ENCODE results near the gene SNX9.
"Not testable (repeated sequence)": the region's sequence is repeated elsewhere in the genome, so short reads cannot be mapped to it uniquely, and the experiment has no call there.

SNX9 gene

GRCh38 chr6:157944983-157945931 is 122.2 kb downstream of the SNX9 start:
- no peak for TF ChIP-seq CTCF (IDR thresholded peaks at IDR 0.05; ENCODE audit: insufficient read depth, low read length, missing control alignments)
- CTCF ChIA-PET: interaction anchor here (1.0 to 2.0 kb wide), 3 partner anchors 8 to 188 kb away, joined by 3 to 7 read pairs (median 4); no protein-coding TSS in a partner anchor
- no peak overlapping the region for H3K4me3 ChIP-seq (ENCODE audit: low read depth, low read length)
- POLR2A ChIA-PET: interaction anchor here (0.7 kb wide), 1 partner anchor 221 kb away, joined by 3 read pairs; no protein-coding TSS in a partner anchor
- DNase-seq (ENCODE audit: low read depth, low spot score): no peak

GRCh38 chr6:157946053-157946617 is 123.1 kb downstream of the SNX9 start:
- DNase-seq (ENCODE audit: low read depth, low spot score): no peak
- ChIA-PET POLR2A (no interaction called here), CTCF (interaction anchor here (1.0 to 2.0 kb wide), 3 partner anchors 20 to 270 kb away, joined by 3 to 7 read pairs (median 7); no protein-coding TSS in a partner anchor)
- no peak overlapping the region for H3K4me3 ChIP-seq (ENCODE audit: low read depth, low read length)
- TF ChIP-seq CTCF (IDR thresholded peaks at IDR 0.05; ENCODE audit: insufficient read depth, low read length, missing control alignments): no peak

GRCh38 chr6:157946865-157947532 is 124.0 kb downstream of the SNX9 start:
- no peak for DNase-seq (ENCODE audit: low read depth, low spot score)
- ChIA-PET CTCF (interaction anchor here (0.9 to 1.6 kb wide), 11 partner anchors 10 to 278 kb away, joined by 3 to 8 read pairs (median 4); no protein-coding TSS in a partner anchor), POLR2A (no interaction called here)

DNA sequence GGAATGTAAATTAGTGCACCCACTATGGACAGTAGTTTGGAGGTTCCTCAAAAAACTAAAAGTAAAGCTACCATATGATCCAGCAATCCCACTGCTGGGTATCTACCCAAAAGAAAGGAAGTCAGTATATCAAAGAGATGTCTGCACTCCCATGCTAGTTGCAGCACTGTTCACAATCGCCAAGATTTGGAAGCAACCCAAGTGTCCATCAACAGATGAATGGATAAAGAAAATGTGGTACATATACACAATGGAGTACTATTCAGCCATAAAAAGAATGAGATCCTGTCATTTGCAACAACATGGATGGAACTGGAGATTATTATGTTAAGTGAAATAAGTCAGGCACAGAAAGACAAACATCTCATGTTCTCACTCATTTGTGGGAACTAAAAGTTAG is 127.9 kb downstream of the SNX9 start:
- CTCF ChIA-PET; POLR2A ChIA-PET; DNase-seq (ENCODE audit: low read depth, low spot score); H3K4me3 ChIP-seq (ENCODE audit: low read depth, low read length): not testable (repeated sequence)

More at GRCh38 chr6:157946865-157947532, 124.0 kb downstream of the SNX9 start:
- no peak overlapping the region for H3K4me3 ChIP-seq (ENCODE audit: low read depth, low read length)
- peak; percentile 37 for TF ChIP-seq CTCF (IDR thresholded peaks at IDR 0.05; ENCODE audit: insufficient read depth, low read length, missing control alignments)

- DNase-seq (ENCODE audit: low read depth, low spot score): no peak
- ChIA-PET CTCF (no interaction called here), POLR2A (no interaction called here)
- H3K4me3 ChIP-seq (ENCODE audit: low read depth, low read length): no peak overlapping the region
- no peak for TF ChIP-seq CTCF (IDR thresholded peaks at IDR 0.05; ENCODE audit: insufficient read depth, low read length, missing control alignments)
Measured at GRCh38 chr6:157951828-157952227, 128.8 kb downstream of the SNX9 start.

DNA sequence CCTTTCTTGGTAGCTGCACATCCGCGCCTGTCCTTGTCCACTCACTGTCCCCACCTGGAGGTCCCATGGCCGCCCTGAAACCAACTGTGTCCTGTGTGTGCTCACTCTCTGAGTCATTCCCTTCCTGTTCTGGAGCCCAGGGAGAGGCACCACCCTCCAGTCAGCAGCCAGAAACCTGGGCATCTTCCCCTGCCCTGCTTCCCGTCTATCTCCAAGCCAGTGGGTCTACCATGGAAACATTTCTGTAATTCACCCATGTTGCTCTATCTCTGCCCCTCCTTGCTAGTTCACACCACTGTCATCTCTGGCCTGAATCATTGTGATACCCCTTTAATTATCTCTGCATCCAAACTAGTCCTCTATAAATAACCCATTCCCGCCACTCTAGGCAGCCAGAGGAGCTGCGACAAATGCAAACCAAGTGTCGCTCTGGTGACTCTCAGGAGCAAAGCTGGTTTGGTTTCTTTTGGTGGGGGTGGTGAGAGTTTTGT is 129.9 kb downstream of the SNX9 start:
- H3K4me3 ChIP-seq (ENCODE audit: low read depth, low read length): no peak overlapping the region
- ChIA-PET POLR2A (no interaction called here), CTCF (interaction anchor here (1.4 to 2.7 kb wide), 2 partner anchors 9 to 120 kb away, joined by 3 to 12 read pairs; no protein-coding TSS in a partner anchor)
- no peak for TF ChIP-seq CTCF (IDR thresholded peaks at IDR 0.05; ENCODE audit: insufficient read depth, low read length, missing control alignments)
- DNase-seq (ENCODE audit: low read depth, low spot score): no peak

All from AG04449 (cell line).